Cardiac fibroblast (primary cell): ENCODE results near the gene COPS9.

Experiments used
- DNase-seq, 2 donors: peaks; one replicate each; pipeline versions ENCODE4 v3.0.0 to v3.0.0-alpha.2; 2010; ENCODE audit warnings: low read depth in 2 of 2
- H3K4me3 ChIP-seq, 2 donors: replicated peaks in 1 of 2; 1 replicate in 1 of 2; 2 replicates in 1 of 2; pipeline ENCODE4 v1.5.1; 2011; ENCODE audit warnings: low read depth in 2 of 2, low read length in 2 of 2, mild to moderate bottlenecking in 2 of 2, moderate library complexity in 1 of 2
- TF ChIP-seq, protein P1 (sequence below): IDR thresholded peaks from one replicate; pipeline ENCODE4 v1.5.1; 2011; ENCODE audit warnings: low read depth, mild to moderate bottlenecking, low read length, inconsistent platforms

The COPS9 gene

GRCh38 chr2:240162531-240162930 is 26.4 kb upstream of the COPS9 start:
- DNase-seq = no peak
- TF ChIP-seq, protein P1, sequence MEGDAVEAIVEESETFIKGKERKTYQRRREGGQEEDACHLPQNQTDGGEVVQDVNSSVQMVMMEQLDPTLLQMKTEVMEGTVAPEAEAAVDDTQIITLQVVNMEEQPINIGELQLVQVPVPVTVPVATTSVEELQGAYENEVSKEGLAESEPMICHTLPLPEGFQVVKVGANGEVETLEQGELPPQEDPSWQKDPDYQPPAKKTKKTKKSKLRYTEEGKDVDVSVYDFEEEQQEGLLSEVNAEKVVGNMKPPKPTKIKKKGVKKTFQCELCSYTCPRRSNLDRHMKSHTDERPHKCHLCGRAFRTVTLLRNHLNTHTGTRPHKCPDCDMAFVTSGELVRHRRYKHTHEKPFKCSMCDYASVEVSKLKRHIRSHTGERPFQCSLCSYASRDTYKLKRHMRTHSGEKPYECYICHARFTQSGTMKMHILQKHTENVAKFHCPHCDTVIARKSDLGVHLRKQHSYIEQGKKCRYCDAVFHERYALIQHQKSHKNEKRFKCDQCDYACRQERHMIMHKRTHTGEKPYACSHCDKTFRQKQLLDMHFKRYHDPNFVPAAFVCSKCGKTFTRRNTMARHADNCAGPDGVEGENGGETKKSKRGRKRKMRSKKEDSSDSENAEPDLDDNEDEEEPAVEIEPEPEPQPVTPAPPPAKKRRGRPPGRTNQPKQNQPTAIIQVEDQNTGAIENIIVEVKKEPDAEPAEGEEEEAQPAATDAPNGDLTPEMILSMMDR = no peak
- H3K4me3 ChIP-seq = no peak overlapping the region

GRCh38 chr2:240162032-240162431 is 25.9 kb upstream of the COPS9 start:
- no peak for DNase-seq
- H3K4me3 ChIP-seq = no peak overlapping the region
- TF ChIP-seq, protein P1 = no peak

GRCh38 chr2:240161087-240161750 is 25.1 kb upstream of the COPS9 start:
- no peak overlapping the region for H3K4me3 ChIP-seq
- no peak for DNase-seq
- TF ChIP-seq, protein P1 = no peak

- no peak overlapping the region for H3K4me3 ChIP-seq
- no peak for DNase-seq
Measured at GRCh38 chr2:240160291-240161086, 24.4 kb upstream of the COPS9 start.

GRCh38 chr2:240159251-240159839 is 23.2 kb upstream of the COPS9 start:
- H3K4me3 ChIP-seq = no peak overlapping the region
- TF ChIP-seq, protein P1 = no peak
- no peak for DNase-seq

More at GRCh38 chr2:240160291-240161086, 24.4 kb upstream of the COPS9 start:
- TF ChIP-seq, protein P1 = no peak

DNA sequence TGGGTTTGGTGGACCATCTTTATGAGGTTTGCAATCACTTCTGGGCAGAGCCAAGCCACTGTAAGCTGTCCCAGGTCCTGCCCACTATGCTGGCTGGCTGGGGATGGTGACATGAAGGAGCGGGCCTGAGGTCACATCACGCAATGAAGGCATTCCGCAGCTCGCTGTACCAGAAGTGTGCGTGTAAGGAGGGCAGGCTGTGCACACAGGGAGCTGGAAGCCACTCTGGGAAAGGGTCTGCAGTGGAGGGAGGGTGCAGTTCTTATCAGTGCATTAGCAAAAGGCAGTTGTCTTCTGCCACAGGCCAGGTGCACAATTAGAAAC is 21.0 kb upstream of the COPS9 start:
- TF ChIP-seq, protein P1 = no peak
- no peak for DNase-seq
- H3K4me3 ChIP-seq = no peak overlapping the region
